22Rv1 (cell line): ENCODE measurements around the gene ABLIM3.

Experiments
- H3K27ac ChIP-seq: fragments of 450-650 bp; 2 replicates; pipeline ENCODE4 v1.5.1; 2017
- CTCF ChIP-seq: fragments of 450-650 bp; IDR thresholded peaks from 2 replicates; pipeline ENCODE4 v1.5.1; 2017; ENCODE audit warnings: mild to moderate bottlenecking
- ZFX ChIP-seq: fragments of 450-650 bp; IDR thresholded peaks from 2 replicates; pipeline ENCODE4 v1.6.1; 2017; ENCODE audit warnings: antibody characterized with exemption, borderline replicate concordance

Gene ABLIM3

GRCh38 chr5:149141957-149142851 is 911 bp downstream of the ABLIM3 start:
- no peak for TF ChIP-seq CTCF
- H3K27ac ChIP-seq: no peak overlapping the region

GRCh38 chr5:149143470-149143869 is 2.2 kb downstream of the ABLIM3 start:
- TF ChIP-seq ZFX (no peak), CTCF (no peak)
- H3K27ac ChIP-seq: no peak overlapping the region

- H3K27ac ChIP-seq: no peak overlapping the region
Measured at GRCh38 chr5:149144637-149145036, 3.3 kb downstream of the ABLIM3 start.

GRCh38 chr5:149145138-149145537 is 3.8 kb downstream of the ABLIM3 start:
- H3K27ac ChIP-seq: no peak overlapping the region

More at GRCh38 chr5:149144637-149145036, 3.3 kb downstream of the ABLIM3 start:
- TF ChIP-seq CTCF (no peak), ZFX (no peak)

GRCh38 chr5:149147676-149148075 is 6.4 kb downstream of the ABLIM3 start:
- no peak for TF ChIP-seq ZFX
- no peak for TF ChIP-seq CTCF
- H3K27ac ChIP-seq: no peak overlapping the region

More at GRCh38 chr5:149145138-149145537, 3.8 kb downstream of the ABLIM3 start:
- TF ChIP-seq ZFX: no peak
- no peak for TF ChIP-seq CTCF

GRCh38 chr5:149149942-149150341 is 8.6 kb downstream of the ABLIM3 start:
- TF ChIP-seq CTCF (no peak), ZFX (no peak)
- H3K27ac ChIP-seq: peak overlapping the region; percentile 73

GRCh38 chr5:149150457-149150856 is 9.2 kb downstream of the ABLIM3 start:
- TF ChIP-seq ZFX: no peak
- no peak for TF ChIP-seq CTCF
- H3K27ac ChIP-seq: peak overlapping the region; percentile 73
